H7 (cell line): Measurements from ENCODE around the gene KCNK17. TPM values are rescaled to one million over a fixed set of nuclear protein-coding genes. Genes with fewer than 3 reads are reported as not detected.
"Not testable (repeated sequence)": the region's sequence is repeated elsewhere in the genome, so short reads cannot be mapped to it uniquely, and the experiment has no call there.

Source experiments
- DNase-seq: peaks from one replicate; pipeline ENCODE4 v3.0.0; 2012
- H3K27me3 ChIP-seq: 2 replicates; pipeline ENCODE4 v1.6.0; 2011; ENCODE audit warnings: mild to moderate bottlenecking, low read length; ENCODE audit not compliant: control insufficient read depth, insufficient read depth
- H3K36me3 ChIP-seq: replicated peaks from 2 replicates; pipeline ENCODE4 v1.5.1; 2011; ENCODE audit warnings: low read length; ENCODE audit not compliant: control insufficient read depth, insufficient read depth
- H3K4me3 ChIP-seq: 2 replicates; pipeline ENCODE4 v1.5.1; 2011; ENCODE audit warnings: low read depth, mild to moderate bottlenecking, control low read depth, low read length, moderate library complexity; ENCODE audit not compliant: insufficient read depth
- total RNA-seq: library from RNA; depleted of rRNA; stranded (reverse); fragments of >200 nt; shearing (Covaris generic); gene quantifications from 2 replicates; pipeline ENCODE4 v1.2.3, GENCODE V29; 2014

The KCNK17 gene
- total RNA-seq, 1 experiment from 2014 or later = 1.4 TPM

DNA sequence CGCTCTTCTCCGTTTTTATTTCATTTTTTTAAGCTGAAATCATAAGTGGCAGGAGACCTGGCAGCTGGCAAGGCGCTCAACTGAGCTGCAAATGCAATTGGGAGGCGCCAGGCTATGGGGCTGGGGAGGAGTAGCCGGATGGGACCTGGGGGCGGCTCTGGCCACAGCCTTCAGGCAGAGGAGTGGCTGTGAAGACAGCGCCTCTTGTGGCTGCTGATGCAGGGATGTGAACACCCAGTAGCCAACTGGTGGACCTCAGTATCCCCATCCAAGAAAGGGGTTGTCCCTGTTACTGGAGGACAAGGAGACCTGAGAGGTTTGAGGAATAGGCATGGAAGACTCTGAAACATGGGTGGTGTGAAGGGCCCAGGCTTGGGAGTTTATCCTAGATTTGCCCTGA, 12.6 kb downstream of the KCNK17 start:
- Histone ChIP-seq H3K36me3 (no peaks in the 10 kb centered on the region), H3K27me3 (no peaks in the 10 kb centered on the region), H3K4me3 (no peak overlapping the region)
- peak; percentile 95 for DNase-seq

DNA sequence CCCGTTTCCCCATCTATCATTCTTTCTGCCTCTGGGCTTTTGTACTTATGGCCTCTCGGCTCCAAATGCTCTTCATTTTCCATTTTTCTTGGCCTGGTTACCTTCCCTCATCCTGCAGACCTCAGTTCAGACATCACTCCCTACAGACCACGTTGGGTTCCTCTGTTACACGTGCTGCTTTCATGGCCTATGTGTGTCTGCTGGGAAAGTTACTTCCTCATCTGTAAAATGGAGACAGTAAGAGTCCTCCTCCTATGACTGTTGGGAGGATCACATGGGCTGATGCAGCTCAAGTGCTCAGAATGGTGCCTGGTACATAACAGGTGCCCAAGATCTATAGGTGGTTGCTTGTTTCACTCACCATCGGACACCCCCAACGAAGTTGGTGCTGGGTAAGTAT, 13.5 kb downstream of the KCNK17 start:
- DNase-seq = no peak

DNA sequence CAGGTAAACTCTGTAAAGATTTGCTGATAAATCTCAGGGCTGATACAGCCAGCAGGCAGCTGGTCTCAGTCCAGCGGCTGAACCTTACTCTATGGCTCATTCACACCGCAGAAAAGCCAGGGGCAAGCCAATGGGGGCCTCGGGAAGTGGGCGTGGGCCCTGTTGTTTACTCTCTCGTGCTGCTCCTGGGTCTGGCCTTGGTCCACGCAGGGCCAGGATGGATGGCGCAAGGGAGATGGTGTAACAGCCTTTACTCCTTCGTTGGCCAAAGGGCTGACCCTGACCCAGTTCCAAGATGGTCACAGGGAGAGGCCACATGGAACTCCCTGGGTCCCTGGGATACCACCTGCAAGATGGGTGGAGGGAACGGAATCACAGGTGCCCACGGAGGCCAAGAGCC, 16.2 kb downstream of the KCNK17 start:
- no peaks in the 10 kb centered on the region for H3K27me3 ChIP-seq
- DNase-seq = no peak
- no peaks in the 10 kb centered on the region for H3K36me3 ChIP-seq
- no peak overlapping the region for H3K4me3 ChIP-seq

More for the DNA sequence above, 13.5 kb downstream of the KCNK17 start:
- Histone ChIP-seq H3K4me3 (no peak overlapping the region), H3K27me3 (no peaks in the 10 kb centered on the region), H3K36me3 (no peaks in the 10 kb centered on the region)

DNA sequence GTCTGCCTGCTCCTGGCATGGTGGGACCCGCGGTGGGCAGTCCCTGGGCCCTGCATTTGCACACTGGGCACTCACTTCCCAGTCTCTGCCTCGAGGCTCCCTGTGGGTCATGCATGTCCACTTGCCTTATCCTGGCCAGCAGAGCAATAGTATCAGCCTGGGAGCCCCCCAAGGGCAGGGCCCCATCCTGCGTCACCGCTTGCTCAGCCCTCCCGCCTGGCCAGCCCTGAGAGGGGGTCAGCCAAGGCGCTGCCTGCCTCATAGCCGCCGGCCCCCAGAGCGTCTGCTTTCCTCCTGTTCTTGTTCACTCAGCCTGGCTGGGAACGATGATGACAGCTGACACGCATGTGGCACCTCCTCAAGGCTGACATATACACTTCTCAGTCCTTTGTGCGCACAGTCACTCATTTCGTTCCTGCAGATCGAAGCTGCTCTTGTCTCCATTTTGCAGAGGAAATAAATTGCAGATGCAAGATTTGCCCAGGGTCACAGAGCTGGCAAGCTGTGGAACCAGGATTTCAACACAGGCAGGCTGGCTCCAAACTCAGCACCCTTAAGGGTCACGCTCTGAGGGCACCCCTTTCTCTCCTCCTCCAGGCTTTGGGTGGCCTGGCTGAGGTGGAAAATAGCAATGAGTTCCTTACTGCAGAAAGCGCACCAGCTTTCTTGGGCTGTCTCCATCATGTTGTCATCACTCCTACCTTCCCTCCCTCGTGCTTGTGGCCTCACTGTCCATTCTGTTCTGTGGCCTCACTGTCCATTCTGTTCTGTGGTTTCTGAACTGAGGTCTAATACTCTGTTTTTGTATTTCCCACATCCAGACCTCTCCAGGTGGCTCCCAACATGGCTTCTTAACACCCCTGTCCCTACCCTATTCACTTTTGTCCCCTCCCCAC, 17.2 kb downstream of the KCNK17 start:
- no peaks in the 10 kb centered on the region; the same call in 1 of the 2 replicates for H3K27me3 ChIP-seq
- peak; percentile 45 for DNase-seq
- no peaks in the 10 kb centered on the region for H3K36me3 ChIP-seq
- no peak overlapping the region for H3K4me3 ChIP-seq

DNA sequence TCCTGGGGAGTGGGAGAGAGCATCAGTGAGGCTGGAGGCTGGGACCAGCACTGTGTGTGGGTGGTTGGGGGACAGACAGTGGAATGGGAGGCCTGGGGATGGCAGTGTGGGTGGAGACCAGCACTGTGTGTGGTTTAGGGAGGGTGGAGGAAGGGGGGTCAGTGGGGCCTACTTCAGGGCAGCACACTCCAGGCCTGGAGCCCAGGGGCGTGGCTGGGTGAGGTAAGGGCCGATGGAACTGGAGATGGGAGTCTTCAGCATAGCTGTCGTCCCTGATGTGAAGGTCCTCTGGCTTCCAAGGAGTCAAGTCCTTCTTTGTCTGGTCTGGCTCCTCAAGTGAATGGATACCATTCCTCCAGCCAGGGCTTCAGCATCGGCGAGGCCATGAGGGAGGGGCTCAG, 18.6 kb downstream of the KCNK17 start:
- Histone ChIP-seq H3K4me3 (no peak overlapping the region), H3K36me3 (no peaks in the 10 kb centered on the region), H3K27me3 (no peaks in the 10 kb centered on the region; the same call in none of the 2 replicates)
- DNase-seq = peak; percentile 70

DNA sequence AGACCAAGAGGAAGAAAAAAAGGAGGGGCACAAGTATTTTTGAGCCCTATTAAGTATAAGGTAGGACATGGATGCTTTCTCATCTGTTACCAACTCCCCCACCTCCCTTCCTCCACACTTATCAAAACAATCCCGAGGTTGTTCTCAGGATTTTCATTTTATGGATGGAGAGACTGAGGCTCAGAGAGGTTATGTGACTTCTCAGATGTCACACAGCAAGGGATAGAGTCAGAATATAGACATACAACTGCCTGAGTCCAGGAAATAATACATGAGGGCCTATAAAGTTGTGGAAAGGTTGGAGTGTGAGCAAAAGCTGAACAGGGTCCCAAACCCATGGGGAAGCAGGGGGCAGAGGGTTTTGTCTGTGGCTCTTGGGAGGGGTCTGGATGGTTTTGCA, 19.3 kb downstream of the KCNK17 start:
- Histone ChIP-seq H3K36me3 (no peaks in the 10 kb centered on the region), H3K27me3 (no peaks in the 10 kb centered on the region; the same call in none of the 2 replicates), H3K4me3 (no peak overlapping the region)
- DNase-seq = no peak

DNA sequence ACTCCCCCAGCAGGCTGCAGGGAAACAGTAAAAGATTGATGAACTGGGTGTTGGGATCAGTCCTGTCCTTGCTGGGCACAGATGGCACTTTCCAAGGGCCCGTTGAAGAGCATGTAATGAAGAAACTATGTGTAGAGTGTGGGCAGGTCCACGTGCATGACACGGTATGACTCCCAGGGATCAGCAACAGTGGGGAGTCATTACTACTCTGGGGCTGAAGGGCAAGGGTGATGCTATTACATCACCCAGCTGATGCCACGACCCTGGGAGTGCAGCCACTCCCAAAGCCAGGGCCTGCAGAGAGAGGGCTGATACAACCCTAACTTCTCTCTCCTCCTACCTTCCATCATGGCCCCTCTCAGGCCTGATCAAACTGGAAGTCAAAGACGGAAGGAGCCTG, 20.1 kb downstream of the KCNK17 start:
- Histone ChIP-seq H3K36me3 (no peaks in the 10 kb centered on the region), H3K27me3 (no peaks in the 10 kb centered on the region; the same call in none of the 2 replicates), H3K4me3 (no peak overlapping the region)
- no peak for DNase-seq

DNA sequence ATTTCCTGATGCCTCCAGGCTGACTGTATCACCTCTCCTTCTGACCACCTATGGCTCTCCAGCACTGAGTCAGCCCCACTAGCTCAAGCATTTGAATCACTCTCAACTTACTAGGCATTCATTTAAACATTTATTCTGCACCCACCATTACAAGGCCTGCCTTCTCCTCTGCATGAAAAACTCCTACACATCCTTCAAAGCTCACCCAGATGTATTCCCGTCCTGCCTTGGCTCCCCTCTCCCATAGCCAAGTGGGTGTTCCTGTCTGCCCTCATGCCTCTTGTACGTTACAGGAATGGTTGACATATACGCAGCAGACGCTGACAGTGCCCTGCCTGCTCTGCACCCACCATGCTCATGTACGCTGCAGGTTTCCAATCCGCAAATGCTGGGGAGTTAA, 21.6 kb downstream of the KCNK17 start:
- Histone ChIP-seq H3K27me3 (no peaks in the 10 kb centered on the region; the same call in none of the 2 replicates), H3K36me3 (no peaks in the 10 kb centered on the region), H3K4me3 (no peak overlapping the region)
- no peak for DNase-seq

DNA sequence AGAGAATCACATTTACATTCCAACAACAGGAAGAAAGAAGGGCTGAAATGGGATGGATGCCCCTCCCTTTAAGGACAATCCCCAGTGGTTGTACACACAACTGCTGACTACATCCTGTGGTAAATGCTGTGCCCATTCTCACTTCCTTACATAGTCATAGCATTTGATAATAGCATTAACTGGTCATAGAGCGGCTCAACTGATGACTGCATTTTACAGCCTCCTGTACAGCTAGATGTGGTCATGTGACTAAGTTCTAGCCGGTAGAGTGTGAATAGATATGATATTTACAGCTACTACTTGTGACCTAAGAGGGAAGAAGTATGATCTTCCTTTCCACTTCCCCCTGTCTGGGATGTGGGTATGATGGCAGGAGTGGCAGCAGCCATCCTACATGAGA, 24.7 kb downstream of the KCNK17 start:
- H3K27me3 ChIP-seq = no peaks in the 10 kb centered on the region; the same call in none of the 2 replicates
- no peak overlapping the region for H3K4me3 ChIP-seq
- no peak for DNase-seq
- no peaks in the 10 kb centered on the region for H3K36me3 ChIP-seq

DNA sequence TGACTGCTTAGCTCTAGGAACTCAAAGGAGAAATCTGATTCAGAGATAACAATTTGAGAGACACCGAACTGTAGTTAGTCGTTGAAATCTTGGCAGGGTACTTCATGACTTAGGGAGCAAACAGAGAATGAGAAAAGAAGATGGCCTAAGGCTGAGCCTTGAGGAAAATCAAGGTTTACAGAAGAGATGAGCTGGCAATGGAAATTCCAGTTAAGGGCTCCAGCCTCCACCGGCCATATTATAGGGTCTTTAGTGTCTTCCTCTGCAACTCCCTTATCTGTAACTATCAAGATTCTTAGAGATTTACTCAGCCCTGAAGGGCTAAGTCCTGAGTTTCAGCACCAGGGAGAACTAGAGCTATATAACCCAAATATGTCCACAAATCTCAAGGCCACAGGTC, 26.6 kb downstream of the KCNK17 start:
- H3K27me3 ChIP-seq = no peaks in the 10 kb centered on the region; the same call in none of the 2 replicates
- H3K4me3 ChIP-seq = no peak overlapping the region
- no peaks in the 10 kb centered on the region for H3K36me3 ChIP-seq
- DNase-seq = no peak

DNA sequence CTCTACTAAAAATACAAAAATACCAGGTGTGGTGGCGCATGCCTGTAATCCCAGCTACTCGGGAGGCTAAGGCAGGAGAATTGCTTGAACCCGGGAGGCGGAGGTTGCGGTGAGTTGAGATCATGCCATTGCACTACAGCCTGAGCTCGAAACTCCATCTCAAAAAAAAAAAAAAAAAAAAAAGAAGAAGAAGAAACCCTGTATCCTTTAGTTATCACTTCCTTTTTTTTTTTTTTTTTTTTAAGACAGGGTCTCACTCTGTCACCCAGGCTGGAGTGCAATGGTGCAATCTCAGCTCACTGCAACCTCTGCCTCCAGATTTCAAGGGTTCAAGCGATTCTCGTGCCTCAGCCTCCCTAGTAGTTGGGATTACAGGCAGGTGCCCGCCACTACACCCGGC, 27.6 kb downstream of the KCNK17 start:
- H3K27me3 ChIP-seq, H3K36me3 ChIP-seq, H3K4me3 ChIP-seq, DNase-seq: not testable (repeated sequence)

DNA sequence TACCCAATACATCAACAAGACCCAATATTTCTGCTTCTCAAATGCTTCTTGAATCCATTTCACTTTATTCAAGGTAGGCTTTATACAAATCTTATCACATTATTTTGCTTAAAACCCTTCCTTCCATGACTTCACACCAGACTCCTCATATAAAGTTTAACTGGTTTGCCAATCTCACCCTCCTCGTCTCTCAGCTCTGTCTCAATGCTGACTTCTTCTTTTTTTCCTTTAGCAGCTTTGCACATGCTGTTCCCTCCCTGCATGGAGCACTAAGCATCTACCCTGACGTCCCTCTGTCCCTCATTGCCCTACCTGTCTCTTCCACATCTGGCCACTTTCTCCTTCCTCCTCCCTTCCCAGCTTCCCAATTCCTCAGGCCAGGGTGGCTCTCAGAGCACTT, 31.4 kb downstream of the KCNK17 start:
- H3K4me3 ChIP-seq = no peak overlapping the region
- no peaks in the 10 kb centered on the region for H3K36me3 ChIP-seq
- no peak for DNase-seq
- no peaks in the 10 kb centered on the region for H3K27me3 ChIP-seq

DNA sequence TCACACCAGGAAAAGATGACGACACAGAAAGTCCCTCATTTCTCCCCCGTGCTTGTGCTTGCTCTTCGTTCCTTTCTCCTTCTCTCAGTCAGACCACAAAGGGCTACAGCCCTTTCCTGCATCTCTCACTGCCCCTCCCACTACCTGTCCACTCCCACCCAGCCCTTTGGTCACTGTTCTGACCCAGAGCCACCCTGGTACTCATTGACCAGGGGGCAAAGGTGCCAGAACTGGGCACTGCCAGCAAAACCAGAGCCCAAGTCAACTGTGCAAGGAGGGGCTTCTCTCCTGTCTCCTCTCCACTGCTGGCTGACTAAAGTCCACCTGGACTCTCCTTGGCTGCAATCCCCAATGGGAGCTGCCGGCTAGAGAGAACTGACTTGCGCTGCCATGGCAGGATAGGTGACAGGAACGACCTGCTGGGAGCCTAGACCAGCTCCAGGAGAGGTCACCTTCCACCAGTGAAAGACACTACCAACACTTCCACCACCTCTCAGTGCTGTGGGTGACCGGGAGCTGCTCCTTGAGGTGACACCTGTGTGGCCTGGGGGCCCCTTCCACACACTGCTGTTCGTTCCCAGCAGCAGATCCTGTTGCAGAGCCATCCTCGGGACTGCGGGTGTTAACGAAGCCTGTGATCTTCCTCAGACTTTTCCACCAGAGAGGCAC, 32.8 kb downstream of the KCNK17 start:
- DNase-seq = no peak
- H3K36me3 ChIP-seq = no peaks in the 10 kb centered on the region
- no peak overlapping the region for H3K4me3 ChIP-seq
- H3K27me3 ChIP-seq = no peaks in the 10 kb centered on the region

DNA sequence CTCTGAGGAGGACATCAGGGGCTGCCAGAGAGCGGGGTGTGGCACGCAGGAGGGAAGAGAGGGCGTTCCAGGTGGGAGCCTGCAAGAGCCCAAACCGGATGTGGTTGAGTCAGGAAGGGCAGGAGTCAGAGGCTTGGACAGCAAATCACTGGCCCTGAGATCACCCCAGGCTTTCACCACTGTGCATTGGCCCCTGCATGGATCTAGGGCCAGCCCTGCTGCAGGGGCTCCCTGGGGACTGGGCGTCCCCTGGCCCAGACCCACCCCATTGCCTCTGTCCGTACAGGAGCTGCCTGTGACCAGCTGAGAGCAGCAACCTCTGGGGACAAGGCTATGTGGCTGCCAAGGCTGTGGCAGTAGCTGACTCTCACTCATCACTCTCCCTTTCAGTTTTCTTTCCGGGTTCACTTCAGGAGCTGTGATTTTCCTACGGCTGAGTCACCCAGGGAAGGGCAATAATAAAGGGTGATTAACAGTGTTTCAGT, 33.9 kb downstream of the KCNK17 start:
- Histone ChIP-seq H3K4me3 (no peak overlapping the region), H3K36me3 (no peaks in the 10 kb centered on the region), H3K27me3 (no peaks in the 10 kb centered on the region)
- DNase-seq = peak; percentile 42

DNA sequence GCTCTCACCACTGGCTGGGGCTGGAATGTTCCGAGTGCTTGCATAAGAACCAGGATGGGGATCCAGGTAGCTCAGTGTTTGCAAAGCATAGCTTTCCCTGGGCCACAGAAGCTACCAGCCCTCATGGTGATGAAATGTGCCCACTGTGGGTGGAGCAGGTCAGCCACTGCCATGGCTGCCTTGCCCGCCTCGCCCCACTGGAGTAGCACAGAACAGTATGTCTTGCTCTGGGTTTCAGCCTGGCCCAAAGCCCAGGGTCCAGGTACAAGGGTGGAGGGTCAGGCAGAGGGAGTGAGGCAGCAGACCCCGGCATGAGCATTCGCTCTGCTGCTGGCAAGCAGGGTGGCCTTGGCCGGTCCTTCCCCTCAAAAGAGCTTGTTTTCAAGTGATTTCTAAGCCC, 34.7 kb downstream of the KCNK17 start:
- no peak overlapping the region for H3K4me3 ChIP-seq
- H3K36me3 ChIP-seq = no peaks in the 10 kb centered on the region
- no peak for DNase-seq
- H3K27me3 ChIP-seq = no peaks in the 10 kb centered on the region
